ENCODE measurements around the gene UBR4.

DNA sequence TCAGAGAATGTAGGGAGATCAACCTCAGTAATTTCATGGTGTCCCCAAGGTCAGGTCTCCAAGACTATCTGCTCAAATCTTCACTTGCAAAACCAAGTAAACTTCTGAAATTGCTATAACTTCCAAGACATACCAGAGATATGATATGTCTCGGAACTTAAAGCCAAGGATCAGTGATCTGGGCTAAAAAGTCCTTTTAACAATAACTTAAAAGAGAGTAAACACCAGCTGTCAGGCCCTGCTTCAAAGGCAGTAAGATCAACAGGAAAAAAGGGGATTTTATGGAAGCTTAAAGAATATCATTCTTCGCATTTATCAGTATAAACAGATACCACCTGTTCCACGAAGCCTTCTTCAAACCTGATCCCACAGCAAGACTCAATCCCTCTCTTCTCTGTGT, 13.7 kb downstream of the UBR4 start:
- TF ChIP-seq EZH2 (IDR thresholded peaks at IDR 0.05; ENCODE audit: borderline replicate concordance) (no peak), CTCF (IDR thresholded peaks at IDR 0.05; ENCODE audit: poor library complexity) (no peak), EZH2phosphoT487 (IDR thresholded peaks at IDR 0.05; ENCODE audit: low read depth, severe bottlenecking, unreplicated experiment) (no peak)
